Prostate gland (tissue), 2 donors: Measurements from ENCODE around the gene RPRD1B. TPM values are rescaled to one million over a fixed set of nuclear protein-coding genes. Genes with fewer than 3 reads are reported as not detected.
A peak's percentile ranks its signal among the peaks of the same experiment; 100 is the strongest.

Source experiments
- DNase-seq: peaks from one replicate; pipeline ENCODE4 v3.0.0-alpha.2; 2019; ENCODE audit warnings: low spot score
- H3K27ac ChIP-seq, 2 donors: fragments of 200-600 bp; sonication (generic); 2 replicates each; pipeline ENCODE4 v1.5.1; 2017 to 2019
- H3K27me3 ChIP-seq: fragments of 200-600 bp; sonication (generic); replicated peaks from 2 replicates; pipeline ENCODE4 v1.5.1; 2019; ENCODE audit not compliant: insufficient read depth
- H3K36me3 ChIP-seq, 2 donors: fragments of 200-600 bp; sonication (generic); 1 replicate in 1 of 2; 2 replicates in 1 of 2; pipeline versions ENCODE4 v1.5.1 to v1.8.1; 2017 to 2019
- H3K4me1 ChIP-seq: fragments of 200-600 bp; sonication (generic); replicated peaks from 2 replicates; pipeline ENCODE4 v1.5.1; 2019
- H3K4me3 ChIP-seq, 2 donors: fragments of 200-600 bp; sonication (generic); 2 replicates each; pipeline ENCODE4 v1.5.1; 2017 to 2019
- H3K9me3 ChIP-seq: fragments of 200-600 bp; sonication (generic); 2 replicates; pipeline ENCODE4 v1.5.1; 2017
- POLR2A ChIP-seq: fragments of 450-650 bp; IDR thresholded peaks from one replicate; pipeline ENCODE4 v1.6.1; 2016; ENCODE audit warnings: antibody characterized with exemption, mild to moderate bottlenecking
- POLR2AphosphoS5 ChIP-seq: sonication (generic); formaldehyde crosslinking; IDR thresholded peaks from one replicate; pipeline ENCODE4 v1.6.1; 2017; ENCODE audit warnings: antibody characterized with exemption
- WGBS: methylation state at CpG from one replicate; pipeline ENCODE4 v1.1.5; 2018; 5-methylcytosine and 5-hydroxymethylcytosine counted together
- intact Hi-C: fragments of 100-400 bp; cut with DNase I; formaldehyde crosslinking; loops from one replicate; pipeline ENCODE4 v1.14.2; 2022
- total RNA-seq, 2 donors: library from RNA; depleted of rRNA; stranded (reverse); fragments of >200 nt; gene quantifications; one replicate each; pipeline ENCODE4 v1.1.0, GENCODE V29; 2016
- TF ChIP-seq, protein P1 (sequence below), 4 experiments: fragments of 200-600 bp in 2 of 4; fragments of 450-650 bp in 2 of 4; sonication (generic) in 2 of 4; IDR thresholded peaks; 1 replicate in 3 of 4; 2 replicates in 1 of 4; pipeline ENCODE4 v1.5.1; 2016 to 2019; ENCODE audit warnings: antibody characterized with exemption in 4 of 4, mild to moderate bottlenecking in 2 of 4, moderate library complexity in 2 of 4

The RPRD1B gene
- total RNA-seq, 2 donors from 2014 or later = 21.9 to 27.5 TPM

DNA sequence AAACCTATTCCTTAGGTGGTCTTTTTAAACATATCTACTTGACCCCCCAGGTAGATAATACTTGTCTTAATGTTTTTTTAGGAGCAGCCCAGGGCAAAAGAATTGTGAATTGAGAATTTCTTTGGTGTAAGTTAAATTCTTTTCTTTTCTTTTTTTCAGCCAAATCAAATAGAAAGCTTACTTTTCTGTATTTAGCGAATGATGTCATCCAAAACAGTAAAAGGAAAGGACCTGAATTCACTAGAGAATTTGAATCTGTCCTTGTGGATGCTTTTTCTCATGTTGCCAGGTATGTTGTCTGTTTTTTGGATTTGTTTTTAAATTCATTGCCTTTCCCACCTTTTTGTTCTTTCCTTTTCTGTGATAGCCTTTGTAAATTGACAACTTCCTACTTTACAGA is 6.7 kb downstream of the RPRD1B start:
- WGBS = 38% methylated on average over 1 of the region's 1 CpG
- TF ChIP-seq, protein P1, sequence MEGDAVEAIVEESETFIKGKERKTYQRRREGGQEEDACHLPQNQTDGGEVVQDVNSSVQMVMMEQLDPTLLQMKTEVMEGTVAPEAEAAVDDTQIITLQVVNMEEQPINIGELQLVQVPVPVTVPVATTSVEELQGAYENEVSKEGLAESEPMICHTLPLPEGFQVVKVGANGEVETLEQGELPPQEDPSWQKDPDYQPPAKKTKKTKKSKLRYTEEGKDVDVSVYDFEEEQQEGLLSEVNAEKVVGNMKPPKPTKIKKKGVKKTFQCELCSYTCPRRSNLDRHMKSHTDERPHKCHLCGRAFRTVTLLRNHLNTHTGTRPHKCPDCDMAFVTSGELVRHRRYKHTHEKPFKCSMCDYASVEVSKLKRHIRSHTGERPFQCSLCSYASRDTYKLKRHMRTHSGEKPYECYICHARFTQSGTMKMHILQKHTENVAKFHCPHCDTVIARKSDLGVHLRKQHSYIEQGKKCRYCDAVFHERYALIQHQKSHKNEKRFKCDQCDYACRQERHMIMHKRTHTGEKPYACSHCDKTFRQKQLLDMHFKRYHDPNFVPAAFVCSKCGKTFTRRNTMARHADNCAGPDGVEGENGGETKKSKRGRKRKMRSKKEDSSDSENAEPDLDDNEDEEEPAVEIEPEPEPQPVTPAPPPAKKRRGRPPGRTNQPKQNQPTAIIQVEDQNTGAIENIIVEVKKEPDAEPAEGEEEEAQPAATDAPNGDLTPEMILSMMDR (IDR thresholded peaks at IDR 0.05) = peak in 1 of 4 experiments; percentile 10
- TF ChIP-seq POLR2AphosphoS5 = no peak
- Histone ChIP-seq H3K27ac (no peak overlapping the region), H3K9me3 (no peaks in the 10 kb centered on the region), H3K4me3 (no peak overlapping the region), H3K36me3 (no peaks in the 10 kb centered on the region), H3K4me1 (peaks cover 6% of the 10 kb centered on the region), H3K27me3 (no peaks in the 10 kb centered on the region)
- intact Hi-C loops = no loop called here
- DNase-seq = no peak

DNA sequence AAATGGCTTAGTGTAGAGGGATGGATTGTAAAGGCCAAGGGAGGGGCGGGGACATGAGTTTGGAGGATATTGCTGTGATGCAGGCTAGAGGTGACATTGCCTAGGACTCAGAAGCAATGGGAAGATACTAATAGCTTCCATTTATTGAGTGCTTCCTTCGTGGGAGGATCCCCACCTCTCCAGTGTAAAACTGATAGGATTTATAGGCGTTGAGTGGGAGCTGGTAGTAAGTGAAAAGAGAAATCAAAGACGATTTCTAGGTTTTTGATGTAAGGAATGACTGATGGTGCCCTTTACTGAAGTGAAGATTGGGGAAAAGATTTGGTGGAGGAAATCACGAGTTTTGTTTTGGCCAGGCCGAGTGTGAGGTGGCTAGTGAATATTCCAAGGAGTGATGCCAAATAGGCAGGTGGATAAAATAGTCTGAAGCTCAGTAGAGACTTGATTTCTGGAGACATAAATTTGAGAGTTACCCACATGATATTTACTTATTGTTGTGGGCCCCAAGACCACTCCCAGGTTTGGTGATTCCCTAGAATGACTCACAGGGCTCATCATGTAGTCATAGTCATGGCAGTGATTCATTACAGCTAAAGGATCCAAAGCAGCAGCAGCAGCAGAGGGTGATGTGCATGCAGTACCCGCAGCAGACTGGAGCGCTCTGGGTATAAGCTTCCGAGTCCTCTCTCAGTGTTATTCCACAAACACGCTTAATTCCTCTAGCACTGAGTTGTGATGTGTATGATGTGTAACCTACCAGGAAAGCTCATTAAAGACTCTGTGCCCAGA is 10.2 kb downstream of the RPRD1B start:
- Histone ChIP-seq H3K36me3 (no peaks in the 10 kb centered on the region), H3K4me3 (no peak overlapping the region), H3K4me1 (no peaks in the 10 kb centered on the region), H3K9me3 (no peaks in the 10 kb centered on the region), H3K27ac (no peak overlapping the region), H3K27me3 (no peaks in the 10 kb centered on the region)
- TF ChIP-seq POLR2AphosphoS5 (no peak), POLR2A (no peak)
- TF ChIP-seq, protein P1 (IDR thresholded peaks at IDR 0.05) = no peak
- intact Hi-C loops = no loop called here
- WGBS = 85% methylated on average over 10 of the region's 10 CpGs
- DNase-seq = no peak

DNA sequence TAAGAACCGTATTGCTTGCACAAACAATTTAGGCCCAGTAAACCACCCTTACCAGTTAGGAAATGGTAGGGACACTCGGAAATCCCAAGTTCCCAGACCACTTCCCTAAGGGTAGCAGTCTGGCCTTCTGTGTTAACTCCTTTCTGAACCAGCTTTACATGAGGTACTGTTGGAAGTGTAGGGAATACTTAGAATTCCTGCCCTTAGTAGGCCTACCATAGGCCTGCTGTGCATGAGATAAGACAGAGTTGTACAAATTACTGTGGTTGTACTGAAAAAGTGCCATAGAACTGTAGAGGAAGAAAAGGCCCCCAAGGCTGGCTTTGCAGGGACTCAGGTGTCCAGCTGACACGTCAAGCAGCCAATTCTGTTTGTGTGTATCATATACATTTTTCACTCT is 11.1 kb downstream of the RPRD1B start:
- H3K27me3 ChIP-seq = no peaks in the 10 kb centered on the region
- H3K36me3 ChIP-seq = no peaks in the 10 kb centered on the region
- no peaks in the 10 kb centered on the region for H3K4me1 ChIP-seq
- WGBS = 84% methylated on average over 3 of the region's 3 CpGs
- TF ChIP-seq POLR2AphosphoS5 (no peak), POLR2A (no peak)
- TF ChIP-seq, protein P1 (IDR thresholded peaks at IDR 0.05) = no peak
- no peak for DNase-seq
- H3K27ac ChIP-seq = no peak overlapping the region
- intact Hi-C loops = no loop called here
- H3K4me3 ChIP-seq = no peak overlapping the region
- H3K9me3 ChIP-seq = no peaks in the 10 kb centered on the region

DNA sequence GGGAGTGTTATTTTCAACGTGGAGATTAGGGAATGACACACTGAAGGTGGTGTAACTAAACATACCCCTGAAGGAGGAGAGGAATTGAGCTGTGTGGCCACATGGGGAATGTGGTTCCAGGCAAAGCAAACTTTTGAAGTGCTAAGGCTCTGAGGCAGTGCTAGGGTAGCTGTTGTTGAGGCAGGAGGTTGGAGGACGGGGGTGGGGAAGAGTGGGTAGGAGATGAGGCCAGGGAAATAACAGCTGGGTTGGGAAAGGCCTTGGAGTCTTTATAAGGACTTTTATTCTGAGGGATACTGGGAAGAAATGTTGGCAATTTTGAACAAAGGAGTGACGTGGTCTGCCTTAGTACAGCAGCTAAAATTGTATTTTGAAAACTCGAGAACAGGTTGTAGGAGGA is 13.0 kb downstream of the RPRD1B start:
- Histone ChIP-seq H3K9me3 (no peaks in the 10 kb centered on the region), H3K27me3 (no peaks in the 10 kb centered on the region), H3K36me3 (no peaks in the 10 kb centered on the region), H3K27ac (no peak overlapping the region), H3K4me1 (no peaks in the 10 kb centered on the region), H3K4me3 (no peak overlapping the region)
- no peak for DNase-seq
- TF ChIP-seq POLR2AphosphoS5 (no peak), POLR2A (no peak)
- TF ChIP-seq, protein P1 (IDR thresholded peaks at IDR 0.05) = no peak
- WGBS = 70% methylated on average over 4 of the region's 4 CpGs
- intact Hi-C loops = no loop called here

DNA sequence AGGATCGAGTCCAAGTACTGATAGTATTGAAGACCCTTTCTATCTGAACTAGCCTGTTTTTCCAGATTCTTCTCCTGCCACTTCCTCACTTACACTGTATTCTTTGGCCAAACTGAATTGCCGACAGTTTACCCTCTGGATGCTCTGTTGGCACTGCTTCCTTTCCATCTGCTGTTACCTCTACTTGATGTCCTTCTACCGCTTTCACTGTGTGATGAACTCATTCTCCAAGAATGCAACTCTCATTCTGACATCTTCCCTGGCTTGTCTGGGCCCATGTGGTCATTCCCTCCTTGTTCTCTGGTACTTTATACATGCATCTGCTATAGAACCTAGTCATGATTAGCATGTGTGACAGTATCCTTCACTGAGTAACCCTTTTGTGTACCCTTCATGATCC is 16.3 kb downstream of the RPRD1B start:
- DNase-seq = peak; percentile 24
- Histone ChIP-seq H3K4me1 (no peaks in the 10 kb centered on the region), H3K36me3 (no peaks in the 10 kb centered on the region), H3K27ac (no peak overlapping the region), H3K9me3 (no peaks in the 10 kb centered on the region), H3K27me3 (no peaks in the 10 kb centered on the region), H3K4me3 (no peak overlapping the region)
- intact Hi-C loops = loop anchor here (10.0 kb wide), 1 partner anchor 275 kb away; no protein-coding TSS in a partner anchor
- peak; percentile 41 for TF ChIP-seq POLR2AphosphoS5
- TF ChIP-seq POLR2A = no peak
- 30% methylated on average over 3 of the region's 3 CpGs for WGBS
